HG03196 (cell line): ENCODE data around the gene HPF1.
"Not testable (repeated sequence)": the region's sequence is repeated elsewhere in the genome, so short reads cannot be mapped to it uniquely, and the experiment has no call there.

Experiments used
- ATAC-seq: cut with Tn5 transposase; IDR thresholded peaks from one replicate; pipeline ENCODE4 v1.9.1; 2021; ENCODE audit not compliant: unreplicated experiment

Gene HPF1

GRCh38 chr4:169757575-169758184 lies at the start of gene HPF1:
Gene HPF1 (minus strand): TSS chr4:169757944. CDS start chr4:169757877, 67 bp downstream.
- peak; percentile 95 for ATAC-seq

- not testable (repeated sequence) for ATAC-seq
Measured at GRCh38 chr4:169806770-169807169, 49.0 kb upstream of the HPF1 start.

GRCh38 chr4:169803413-169803812 lies 45.7 kb upstream of the HPF1 start:
- no peak for ATAC-seq

GRCh38 chr4:169802873-169803272 lies 45.1 kb upstream of the HPF1 start:
- no peak for ATAC-seq

GRCh38 chr4:169800541-169800940 lies 42.8 kb upstream of the HPF1 start:
- ATAC-seq: no peak

- ATAC-seq: no peak
Measured at GRCh38 chr4:169799260-169799659, 41.5 kb upstream of the HPF1 start.

GRCh38 chr4:169795585-169795984 lies 37.8 kb upstream of the HPF1 start:
- no peak for ATAC-seq

- ATAC-seq: no peak
Measured at GRCh38 chr4:169791527-169792156, 33.9 kb upstream of the HPF1 start.

GRCh38 chr4:169791062-169791461 lies 33.3 kb upstream of the HPF1 start:
- no peak for ATAC-seq

- ATAC-seq: no peak
Measured at GRCh38 chr4:169774466-169775445, 17.0 kb upstream of the HPF1 start.

GRCh38 chr4:169773889-169774288 lies 16.1 kb upstream of the HPF1 start:
- no peak for ATAC-seq

GRCh38 chr4:169771556-169772080 lies 13.9 kb upstream of the HPF1 start:
- not testable (repeated sequence) for ATAC-seq

- no peak for ATAC-seq
Measured at GRCh38 chr4:169770416-169770815, 12.7 kb upstream of the HPF1 start.

- ATAC-seq: no peak
Measured at GRCh38 chr4:169768385-169768784, 10.6 kb upstream of the HPF1 start.

- no peak for ATAC-seq
Measured at GRCh38 chr4:169766741-169767140, 9.0 kb upstream of the HPF1 start.

GRCh38 chr4:169765835-169766234 lies 8.1 kb upstream of the HPF1 start:
- ATAC-seq: no peak

- ATAC-seq: no peak
Measured at GRCh38 chr4:169761846-169762245, 4.1 kb upstream of the HPF1 start.

GRCh38 chr4:169758401-169758962 lies 738 bp upstream of the HPF1 start:
- no peak for ATAC-seq

GRCh38 chr4:169756971-169757574 lies 671 bp downstream of the HPF1 start:
- peak; percentile 15 for ATAC-seq

GRCh38 chr4:169745291-169745690 lies 12.5 kb downstream of the HPF1 start:
- ATAC-seq: no peak

GRCh38 chr4:169744601-169745000 lies 13.1 kb downstream of the HPF1 start:
- no peak for ATAC-seq
